K562 (cell line): ENCODE results near the gene SP140L. TPM values are rescaled to one million over a fixed set of nuclear protein-coding genes. Genes with fewer than 3 reads are reported as not detected.

Experiments
- ATAC-seq: fragments of 200-7000 bp; cut with Tn5 transposase; 3 replicates; pipeline ENCODE4 v1.9.1; 2020; ENCODE audit warnings: moderate library complexity
- BruUV-seq: library from RNA; stranded (reverse); fragments of 400-500 nt; replicated peaks from 2 replicates; lab custom pipeline; 2021; lab: Mats Ljungman, UMichigan
- CTCF ChIA-PET: fragments of 300-600 bp; formaldehyde crosslinking; extraction: SDS; loops from one replicate; lab custom pipeline; 2021; ENCODE audit warnings: low intra/inter-chr PET ratio; lab: Yijun Ruan, JAX
- POLR2A ChIA-PET: fragments of 300-600, 350-650 bp; sonication (Branson Sonifier 250); formaldehyde crosslinking; extraction: SDS; loops from one replicate; lab custom pipeline; 2021; ENCODE audit warnings: antibody characterized with exemption, inconsistent platforms; lab: Yijun Ruan, JAX
- DNase-seq, 4 experiments: peaks; one replicate each; pipeline versions ENCODE4 v3.0.0 to v3.0.0-alpha.2; 2011 to 2018; ENCODE audit warnings: low spot score in 3 of 4, mixed read lengths in 3 of 4; ENCODE audit errors: extremely low read depth in 1 of 4
- FAIRE-seq: peaks from 2 replicates; lab custom pipeline; 2011; peaks lifted over from hg19 to GRCh38; lab: Jason Lieb, UNC
- H2AFZ ChIP-seq: 2 replicates; pipeline ENCODE4 v1.6.0; 2011; ENCODE audit warnings: low read depth, low read length, control low read depth, inconsistent platforms
- H3K27ac ChIP-seq: fragments of 200-600 bp; 3 replicates; pipeline ENCODE4 v1.8.0; 2011; ENCODE audit warnings: low read depth, mild to moderate bottlenecking, control low read depth, inconsistent platforms, low read length, moderate library complexity, mixed read lengths; ENCODE audit errors: extremely low read depth
- H3K27me3 ChIP-seq, 2 experiments: fragments of 300-600 bp in 1 of 2; 2 replicates in 1 of 2; 3 replicates in 1 of 2; pipeline versions ENCODE4 v1.6.0 to v1.8.0; 2011; ENCODE audit warnings: inconsistent platforms in 2 of 2, low read length in 2 of 2, mild to moderate bottlenecking in 1 of 2, mixed read lengths in 1 of 2, moderate library complexity in 1 of 2; ENCODE audit not compliant: control insufficient read depth in 2 of 2, insufficient read depth in 2 of 2
- H3K36me3 ChIP-seq: fragments of 300-600 bp; 3 replicates; pipeline ENCODE4 v1.8.0; 2011; ENCODE audit warnings: mild to moderate bottlenecking, low read length, inconsistent platforms; ENCODE audit not compliant: control insufficient read depth, insufficient read depth
- H3K4me1 ChIP-seq, 2 experiments: fragments of 200-600 bp in 1 of 2; replicated peaks in 1 of 2; 2 replicates in 1 of 2; 3 replicates in 1 of 2; pipeline versions ENCODE4 v1.5.1 to v1.8.0; 2011; ENCODE audit warnings: inconsistent platforms in 2 of 2, low read length in 2 of 2, mild to moderate bottlenecking in 1 of 2, mixed read lengths in 1 of 2, moderate library complexity in 1 of 2; ENCODE audit not compliant: control insufficient read depth in 2 of 2, insufficient read depth in 2 of 2
- H3K4me2 ChIP-seq: 2 replicates; pipeline ENCODE4 v1.6.1; 2011; ENCODE audit warnings: low read length, control low read depth, inconsistent platforms, mixed read lengths; ENCODE audit not compliant: insufficient read depth
- H3K4me3 ChIP-seq: fragments of 200-600 bp; sonication (generic), shearing (Covaris generic); 2 replicates; pipeline ENCODE4 v1.5.1; 2016; ENCODE audit warnings: control low read depth, inconsistent platforms
- H3K79me2 ChIP-seq: fragments of 200-600 bp; 3 replicates; pipeline ENCODE4 v1.8.0; 2011; ENCODE audit warnings: low read length, inconsistent platforms; ENCODE audit not compliant: control insufficient read depth, insufficient read depth
- H3K9ac ChIP-seq, 2 experiments: 2 replicates each; pipeline versions ENCODE4 v1.6.0 to v1.6.1; 2011; ENCODE audit warnings: low read depth in 2 of 2, low read length in 2 of 2, control low read depth in 1 of 2, inconsistent platforms in 1 of 2, mild to moderate bottlenecking in 1 of 2, mixed read lengths in 1 of 2; ENCODE audit not compliant: insufficient read depth in 1 of 2
- H3K9me1 ChIP-seq: one replicate; pipeline ENCODE4 v1.6.0; 2011; ENCODE audit warnings: inconsistent platforms, mild to moderate bottlenecking, low read length, moderate library complexity; ENCODE audit not compliant: control insufficient read depth, insufficient read depth
- H3K9me3 ChIP-seq: replicated peaks from 2 replicates; pipeline ENCODE4 v1.5.1; 2011; ENCODE audit warnings: low read depth, low read length, inconsistent platforms; ENCODE audit not compliant: control insufficient read depth, insufficient read depth
- H4K20me1 ChIP-seq: replicated peaks from 2 replicates; pipeline ENCODE4 v1.6.1; 2011; ENCODE audit warnings: low read length, inconsistent platforms, mixed read lengths; ENCODE audit not compliant: control insufficient read depth, insufficient read depth
- ATF7 ChIP-seq: fragments of 450-650 bp; IDR thresholded peaks from 2 replicates; pipeline ENCODE4 v1.7.1; 2014; ENCODE audit warnings: mild to moderate bottlenecking, moderate library complexity
- DIDO1 ChIP-seq: fragments of 450-650 bp; IDR thresholded peaks from 2 replicates; pipeline ENCODE4 v1.6.1; 2016; ENCODE audit warnings: low read depth, missing biosample characterization, missing genetic modification characterization
- HDAC1 ChIP-seq, 2 experiments: fragments of 450-650 bp; IDR thresholded peaks; 2 replicates each; pipeline ENCODE4 v1.6.1; 2016 to 2017; ENCODE audit warnings: inconsistent platforms in 1 of 2, mild to moderate bottlenecking in 1 of 2, moderate library complexity in 1 of 2
- RFX1 ChIP-seq: fragments of 450-650 bp; IDR thresholded peaks from 2 replicates; pipeline ENCODE4 v1.6.1; 2016; ENCODE audit warnings: mild to moderate bottlenecking, moderate library complexity
- ZBTB26 ChIP-seq: fragments of 450-650 bp; formaldehyde crosslinking; IDR thresholded peaks from 2 replicates; pipeline ENCODE4 v1.4.0; 2022; ENCODE audit warnings: missing genetic modification characterization
- ZNF134 ChIP-seq: fragments of 250-450 bp; sonication (Bioruptor Pico); conservative IDR thresholded peaks from 2 replicates; pipeline ENCODE4 v1.4.0; 2020
- WGBS: fragments of 100-300 bp; shearing (Covaris generic); methylation state at CpG from one replicate; pipeline ENCODE4 v1.1.6; 2016; ENCODE audit warnings: low coverage, mixed read lengths; ENCODE audit not compliant: insufficient coverage; ENCODE audit errors: missing lambda C conversion rate; 5-methylcytosine and 5-hydroxymethylcytosine counted together
- in situ Hi-C: fragments of 300-500 bp; cut with MboI; formaldehyde crosslinking; loops from 4 replicates; pipeline ENCODE4 v1.15.0; 2018; ENCODE audit warnings: inconsistent platforms, mixed read lengths
- intact Hi-C: fragments of 100-400 bp; cut with micrococcal nuclease; formaldehyde crosslinking; loops from 2 replicates; pipeline ENCODE4 v1.14.2; 2022
- polyA plus RNA-seq, 8 experiments: library from polyadenylated mRNA; depleted of rRNA in 4 of 8; stranded (reverse) in 5 of 8; unstranded in 3 of 8; fragments of >200 nt; fragmentation: Nextera tagmentation in 2 of 8; fragmentation: Illumina TruSeq in 1 of 8; extraction: Ambion mirVana in 2 of 8; extraction: Trizol in 1 of 8; gene quantifications; 2 replicates each; pipeline versions ENCODE4 v1.2.1 to v1.2.3, GENCODE V29; 2011 to 2014; ENCODE audit warnings: inconsistent platforms in 1 of 8, missing spikeins in 1 of 8
- total RNA-seq, 7 experiments: library from RNA; depleted of rRNA in 6 of 7; stranded (reverse); fragments of >200 nt in 6 of 7; fragmentation: Illumina TruSeq in 2 of 7; extraction: Trizol in 2 of 7; gene quantifications; 2 replicates each; pipeline versions ENCODE4 v1.2.1 to v1.2.3, GENCODE V29; 2011 to 2021; ENCODE audit warnings: low replicate concordance in 1 of 7

SP140L gene
- total and polyA plus RNA-seq, 9 of the 15 experiments (the other 6 are each of a cell fraction or from before 2014, with no cell fraction given), result 4.0 to 15.5 (median 11.3) TPM

GRCh38 chr2:230362030-230362691 lies 35.2 kb downstream of the SP140L start:
- no peak overlapping the region for H3K4me3 ChIP-seq
- peaks cover 4% of the 10 kb centered on the region; the same call in 1 of the 3 replicates for H3K36me3 ChIP-seq
- no peak for TF ChIP-seq ZBTB26 (CRISPR knock-in tag)
- TF ChIP-seq DIDO1 (tag), result no peak
- TF ChIP-seq RFX1, result no peak
- no peak for TF ChIP-seq ZNF134 (CRISPR knock-in tag)
- no peak for TF ChIP-seq ATF7
- no peak for TF ChIP-seq HDAC1 (IDR thresholded peaks at IDR 0.05)
- H4K20me1 ChIP-seq, result no peaks in the 10 kb centered on the region
- in situ Hi-C loops, result no loop called here
- ChIA-PET POLR2A (interaction anchor here (0.6 kb wide), 1 partner anchor 8 kb away, joined by 3 read pairs; no protein-coding TSS in a partner anchor), CTCF (interaction anchor here (0.6 kb wide), 1 partner anchor 238 kb away, joined by 3 read pairs; no protein-coding TSS in a partner anchor)
- DNase-seq (no peak), FAIRE-seq (no peak), ATAC-seq (no peak)
- no peak overlapping the region for H2AFZ ChIP-seq
- H3K27me3 ChIP-seq, result no peaks in the 10 kb centered on the region
- no peak overlapping the region for H3K27ac ChIP-seq
- no peaks in the 10 kb centered on the region for H3K4me1 ChIP-seq
- no peak overlapping the region for H3K4me2 ChIP-seq
- H3K9me1 ChIP-seq, result no peaks in the 10 kb centered on the region
- BruUV-seq, result no TSS peak
- H3K79me2 ChIP-seq, result no peaks in the 10 kb centered on the region
- no peak overlapping the region for H3K9ac ChIP-seq
- no peaks in the 10 kb centered on the region for H3K9me3 ChIP-seq
- WGBS, result 0% methylated on average over 1 of the region's 1 CpG
- intact Hi-C loops, result no loop called here
